ENCODE measurements around the gene TRIP6.
A peak's percentile ranks its signal among the peaks of the same experiment; 100 is the strongest.

Gene TRIP6

GRCh38 chr7:100865938-100866728, 1.1 kb upstream of the TRIP6 start:
- DNase-seq (ENCODE audit: low read depth) = no peak
- no peak overlapping the region for H3K4me3 ChIP-seq (ENCODE audit: low read depth, low read length)

- H3K4me3 ChIP-seq (ENCODE audit: low read depth, low read length) = peak overlapping the region; percentile 96
- no peak for DNase-seq (ENCODE audit: low read depth)
Measured at GRCh38 chr7:100866729-100867039, 503 bp upstream of the TRIP6 start.

- no peak for DNase-seq (ENCODE audit: low read depth)
- peak overlapping the region; percentile 96 for H3K4me3 ChIP-seq (ENCODE audit: low read depth, low read length)
Measured at GRCh38 chr7:100867776-100868485, 744 bp downstream of the TRIP6 start.

GRCh38 chr7:100873599-100874299, 6.6 kb downstream of the TRIP6 start:
- no peak for DNase-seq (ENCODE audit: low read depth)
- H3K4me3 ChIP-seq (ENCODE audit: low read depth, low read length) = peak overlapping the region; percentile 82

GRCh38 chr7:100874300-100874576, 7.1 kb downstream of the TRIP6 start:
- H3K4me3 ChIP-seq (ENCODE audit: low read depth, low read length) = peak overlapping the region; percentile 82
- no peak for DNase-seq (ENCODE audit: low read depth)

- peak; percentile 94 for DNase-seq (ENCODE audit: low read depth)
- peak within 1 kb of the TSS; percentile 82 for H3K4me3 ChIP-seq (ENCODE audit: low read depth, low read length)
Measured at GRCh38 chr7:100874577-100875355, 7.6 kb downstream of the TRIP6 start, which contains the start of gene SRRT. TSS of gene SRRT (plus strand) at chr7:100875103. CDS start at chr7:100875591, 488 bp downstream.

- no peak for DNase-seq (ENCODE audit: low read depth)
- peak overlapping the region; percentile 82 for H3K4me3 ChIP-seq (ENCODE audit: low read depth, low read length)
Measured at GRCh38 chr7:100875356-100875751, 8.2 kb downstream of the TRIP6 start.

GRCh38 chr7:100878013-100878412, 10.8 kb downstream of the TRIP6 start:
- H3K4me3 ChIP-seq (ENCODE audit: low read depth, low read length) = no peak overlapping the region
- no peak for DNase-seq (ENCODE audit: low read depth)

- no peak overlapping the region for H3K4me3 ChIP-seq (ENCODE audit: low read depth, low read length)
- DNase-seq (ENCODE audit: low read depth) = no peak
Measured at GRCh38 chr7:100878685-100879084, 11.5 kb downstream of the TRIP6 start.

- no peak overlapping the region for H3K4me3 ChIP-seq (ENCODE audit: low read depth, low read length)
- no peak for DNase-seq (ENCODE audit: low read depth)
Measured at GRCh38 chr7:100879685-100880261, 12.6 kb downstream of the TRIP6 start.

- H3K4me3 ChIP-seq (ENCODE audit: low read depth, low read length) = no peak overlapping the region
Measured at GRCh38 chr7:100880645-100881044, 13.5 kb downstream of the TRIP6 start.

GRCh38 chr7:100881136-100881535, 13.9 kb downstream of the TRIP6 start:
- DNase-seq (ENCODE audit: low read depth) = no peak
- no peak overlapping the region for H3K4me3 ChIP-seq (ENCODE audit: low read depth, low read length)

More at GRCh38 chr7:100880645-100881044, 13.5 kb downstream of the TRIP6 start:
- no peak for DNase-seq (ENCODE audit: low read depth)

- no peak overlapping the region for H3K4me3 ChIP-seq (ENCODE audit: low read depth, low read length)
- DNase-seq (ENCODE audit: low read depth) = no peak
Measured at GRCh38 chr7:100882201-100882600, 15.0 kb downstream of the TRIP6 start.

GRCh38 chr7:100882785-100883526, 15.8 kb downstream of the TRIP6 start:
- no peak overlapping the region for H3K4me3 ChIP-seq (ENCODE audit: low read depth, low read length)
- DNase-seq (ENCODE audit: low read depth) = no peak

GRCh38 chr7:100884736-100885439, 17.7 kb downstream of the TRIP6 start:
- no peak overlapping the region for H3K4me3 ChIP-seq (ENCODE audit: low read depth, low read length)
- DNase-seq (ENCODE audit: low read depth) = no peak

GRCh38 chr7:100885440-100886141, 18.4 kb downstream of the TRIP6 start:
- H3K4me3 ChIP-seq (ENCODE audit: low read depth, low read length) = no peak overlapping the region
- no peak for DNase-seq (ENCODE audit: low read depth)

- H3K4me3 ChIP-seq (ENCODE audit: low read depth, low read length) = no peak overlapping the region
- DNase-seq (ENCODE audit: low read depth) = no peak
Measured at GRCh38 chr7:100886142-100886935, 19.2 kb downstream of the TRIP6 start.
